GM10248 (cell line): ENCODE results near the gene TAF11.
"Not testable (repeated sequence)": the region's sequence is repeated elsewhere in the genome, so short reads cannot be mapped to it uniquely, and the experiment has no call there.

Source experiments
- CTCF ChIA-PET: fragments of 300-600 bp; sonication (Branson Sonifier 250); formaldehyde crosslinking; extraction: SDS; loops from one replicate; lab custom pipeline; 2021; ENCODE audit warnings: antibody characterized with exemption; lab: Yijun Ruan, JAX
- POLR2A ChIA-PET: fragments of 350-650 bp; sonication (Branson Sonifier 250); formaldehyde crosslinking; extraction: SDS; loops from one replicate; lab custom pipeline; 2020; ENCODE audit warnings: antibody characterized with exemption; lab: Yijun Ruan, JAX
- DNase-seq: peaks from one replicate; pipeline ENCODE4 v3.0.0; 2012; ENCODE audit errors: extremely low spot score
- CTCF ChIP-seq: IDR thresholded peaks from 2 replicates; pipeline ENCODE4 v1.5.1; 2012; ENCODE audit warnings: mild to moderate bottlenecking, low read depth; ENCODE audit errors: extremely low read depth, missing control alignments, control extremely low read depth

The TAF11 gene

GRCh38 chr6:34908194-34908593 lies 20.4 kb upstream of the TAF11 start:
- POLR2A ChIA-PET, result no interaction called here
- no peak for DNase-seq
- CTCF ChIA-PET, result no interaction called here
- TF ChIP-seq CTCF, result no peak

- no peak for DNase-seq
- ChIA-PET POLR2A (no interaction called here), CTCF (no interaction called here)
- no peak for TF ChIP-seq CTCF
Observed at GRCh38 chr6:34906826-34907225, 19.0 kb upstream of the TAF11 start.

GRCh38 chr6:34904990-34905613 lies 17.3 kb upstream of the TAF11 start:
- no peak for DNase-seq
- TF ChIP-seq CTCF, result no peak
- ChIA-PET CTCF (interaction anchor here (1.2 kb wide), 1 partner anchor 8 kb away, joined by 3 read pairs; no protein-coding TSS in a partner anchor), POLR2A (no interaction called here)

GRCh38 chr6:34901930-34902329 lies 14.1 kb upstream of the TAF11 start:
- ChIA-PET CTCF (interaction anchor here (0.8 to 2.3 kb wide), 5 partner anchors 10 to 442 kb away, joined by 3 to 7 read pairs (median 3); no protein-coding TSS in a partner anchor), POLR2A (interaction anchor here (0.7 kb wide), 1 partner anchor 109 kb away, joined by 6 read pairs; no protein-coding TSS in a partner anchor)

GRCh38 chr6:34900321-34901031 lies 12.6 kb upstream of the TAF11 start:
- DNase-seq, result no peak
- CTCF ChIA-PET, result interaction anchor here (1.1 to 1.8 kb wide), 2 partner anchors 8 to 10 kb away, joined by 4 read pairs; no protein-coding TSS in a partner anchor
- POLR2A ChIA-PET, result no interaction called here
- TF ChIP-seq CTCF, result no peak

More at GRCh38 chr6:34901930-34902329, 14.1 kb upstream of the TAF11 start:
- no peak for TF ChIP-seq CTCF
- DNase-seq, result no peak

GRCh38 chr6:34899748-34900147 lies 11.9 kb upstream of the TAF11 start:
- POLR2A ChIA-PET, DNase-seq: not testable (repeated sequence)
- CTCF ChIA-PET, result interaction anchor here (0.9 kb wide), 1 partner anchor 12 kb away, joined by 3 read pairs; no protein-coding TSS in a partner anchor

GRCh38 chr6:34897716-34898115 lies 9.9 kb upstream of the TAF11 start:
- POLR2A ChIA-PET, result no interaction called here
- TF ChIP-seq CTCF, result no peak

More at GRCh38 chr6:34897716-34898115, 9.9 kb upstream of the TAF11 start:
- DNase-seq, result no peak
- CTCF ChIA-PET, result interaction anchor here (1.1 kb wide), 2 partner anchors 25 to 77 kb away, joined by 3 read pairs; no protein-coding TSS in a partner anchor
